IMR-90 (cell line): ENCODE results near the gene CES4A. TPM values are rescaled to one million over a fixed set of nuclear protein-coding genes. Genes with fewer than 3 reads are reported as not detected.

Experiments
- ATAC-seq: fragments of 200-7000 bp; cut with Tn5 transposase; 2 replicates; pipeline ENCODE4 v1.9.1; 2020; ENCODE audit warnings: low read depth, mild to moderate bottlenecking, moderate library complexity
- BruUV-seq: library from RNA; stranded (reverse); fragments of 400-500 nt; replicated peaks from 2 replicates; lab custom pipeline; 2021; lab: Mats Ljungman, UMichigan
- CTCF ChIA-PET: fragments of 300-600 bp; formaldehyde crosslinking; extraction: SDS; loops from one replicate; lab custom pipeline; 2021; ENCODE audit warnings: antibody characterized with exemption; lab: Yijun Ruan, JAX
- POLR2A ChIA-PET: fragments of 300-600 bp; sonication (Branson Sonifier 250); formaldehyde crosslinking; loops from one replicate; lab custom pipeline; 2022; ENCODE audit warnings: antibody characterized with exemption; ENCODE audit not compliant: unreplicated experiment; lab: Charles Lee
- DNase-seq: peaks from one replicate; pipeline ENCODE4 v3.0.0; 2013
- H2AFZ ChIP-seq: replicated peaks from 2 replicates; pipeline ENCODE3; 2013; ENCODE audit warnings: low read length, mild to moderate bottlenecking; ENCODE audit not compliant: poor library complexity
- H2AK5ac ChIP-seq: 2 replicates; pipeline ENCODE4 v1.6.1; 2013; ENCODE audit warnings: low read depth, low read length, inconsistent platforms
- H2AK9ac ChIP-seq: replicated peaks from 2 replicates; pipeline ENCODE3; 2013; ENCODE audit warnings: mild to moderate bottlenecking, low read depth, low read length, moderate library complexity; ENCODE audit not compliant: poor library complexity
- H2BK120ac ChIP-seq: 2 replicates; pipeline ENCODE4 v1.6.1; 2013; ENCODE audit warnings: low read depth, low read length, inconsistent platforms
- H2BK15ac ChIP-seq: 3 replicates; pipeline ENCODE4 v1.6.1; 2013; ENCODE audit warnings: low read depth, low read length, inconsistent platforms
- H2BK20ac ChIP-seq: 2 replicates; pipeline ENCODE4 v1.6.1; 2013; ENCODE audit warnings: low read depth, mild to moderate bottlenecking, inconsistent platforms, low read length, moderate library complexity
- H2BK5ac ChIP-seq: 2 replicates; pipeline ENCODE4 v1.6.1; 2013; ENCODE audit warnings: mild to moderate bottlenecking, low read depth, low read length, inconsistent platforms; ENCODE audit not compliant: poor library complexity, severe bottlenecking
- H3K14ac ChIP-seq: replicated peaks from 2 replicates; pipeline ENCODE4 v1.6.1; 2013; ENCODE audit warnings: low read depth, low read length, inconsistent platforms
- H3K18ac ChIP-seq: 2 replicates; pipeline ENCODE4 v1.6.1; 2013; ENCODE audit warnings: low read depth, low read length, control low read depth
- H3K23ac ChIP-seq: 2 replicates; pipeline ENCODE4 v1.6.1; 2013; ENCODE audit warnings: low read depth, low read length, inconsistent platforms
- H3K27ac ChIP-seq: 2 replicates; pipeline ENCODE4 v1.5.1; 2013; ENCODE audit warnings: mild to moderate bottlenecking, control low read depth, low read length; ENCODE audit not compliant: insufficient read depth
- H3K27me3 ChIP-seq: 2 replicates; pipeline ENCODE4 v1.6.1; 2013; ENCODE audit warnings: low read length; ENCODE audit not compliant: control insufficient read depth, insufficient read depth
- H3K36me3 ChIP-seq: 2 replicates; pipeline ENCODE4 v1.6.1; 2013; ENCODE audit warnings: low read length, mixed read lengths; ENCODE audit not compliant: control insufficient read depth, insufficient read depth
- H3K4ac ChIP-seq: 2 replicates; pipeline ENCODE4 v1.6.1; 2013; ENCODE audit warnings: low read depth, low read length, inconsistent platforms
- H3K4me1 ChIP-seq: 2 replicates; pipeline ENCODE4 v1.6.1; 2013; ENCODE audit warnings: low read length, mixed read lengths; ENCODE audit not compliant: control insufficient read depth, insufficient read depth
- H3K4me2 ChIP-seq: 2 replicates; pipeline ENCODE4 v1.6.1; 2013; ENCODE audit warnings: low read depth, mild to moderate bottlenecking, control low read depth, low read length, moderate library complexity
- H3K4me3 ChIP-seq: 2 replicates; pipeline ENCODE4 v1.5.1; 2013; ENCODE audit warnings: low read depth, mild to moderate bottlenecking, control low read depth, low read length, moderate library complexity; ENCODE audit not compliant: insufficient read depth
- H3K56ac ChIP-seq: 2 replicates; pipeline ENCODE4 v1.6.1; 2013; ENCODE audit warnings: low read length, inconsistent platforms; ENCODE audit not compliant: insufficient read depth; ENCODE audit errors: extremely low read depth
- H3K79me1 ChIP-seq, 2 experiments: 2 replicates each; pipeline ENCODE4 v1.6.1; 2013; ENCODE audit warnings: low read length in 2 of 2, inconsistent platforms in 1 of 2, low read depth in 1 of 2
- H3K9ac ChIP-seq: 2 replicates; pipeline ENCODE4 v1.6.1; 2013; ENCODE audit warnings: low read depth, low read length, control low read depth
- H3K9me1 ChIP-seq: 2 replicates; pipeline ENCODE4 v1.6.1; 2013; ENCODE audit warnings: low read length, inconsistent platforms; ENCODE audit not compliant: insufficient read depth
- H3K9me3 ChIP-seq: 2 replicates; pipeline ENCODE4 v1.6.1; 2013; ENCODE audit warnings: low read length; ENCODE audit not compliant: control insufficient read depth, insufficient read depth
- H4K20me1 ChIP-seq: 2 replicates; pipeline ENCODE4 v1.6.1; 2013; ENCODE audit warnings: low read length, inconsistent platforms; ENCODE audit not compliant: insufficient read depth
- H4K5ac ChIP-seq: 2 replicates; pipeline ENCODE4 v1.6.1; 2013; ENCODE audit warnings: mild to moderate bottlenecking, low read depth, low read length, control low read depth
- H4K8ac ChIP-seq, 2 experiments: 2 replicates each; pipeline ENCODE4 v1.6.1; 2013; ENCODE audit warnings: low read depth in 2 of 2, low read length in 2 of 2, control low read depth in 1 of 2, inconsistent platforms in 1 of 2
- H4K91ac ChIP-seq: 2 replicates; pipeline ENCODE4 v1.6.1; 2013; ENCODE audit warnings: low read depth, low read length, inconsistent platforms; ENCODE audit not compliant: insufficient read depth
- CEBPB ChIP-seq: IDR thresholded peaks from 2 replicates; pipeline ENCODE4 v1.6.1; 2012; ENCODE audit warnings: low read depth, low read length, improper control_type of control experiment
- CHD1 ChIP-seq: IDR thresholded peaks from 2 replicates; pipeline ENCODE4 v1.6.1; 2012; ENCODE audit warnings: low read depth, low read length, improper control_type of control experiment
- CTCF ChIP-seq: conservative IDR thresholded peaks from 2 replicates; pipeline ENCODE4 v1.5.1; 2012; ENCODE audit warnings: mild to moderate bottlenecking, low read depth, low read length, improper control_type of control experiment
- ELK1 ChIP-seq: fragments of 150-350 bp; IDR thresholded peaks from 2 replicates; pipeline ENCODE4 v1.6.1; 2016; ENCODE audit warnings: low read depth, mild to moderate bottlenecking, low read length, moderate library complexity, borderline replicate concordance
- FOS ChIP-seq: fragments of 150-350 bp; IDR thresholded peaks from 2 replicates; pipeline ENCODE4 v1.6.1; 2016; ENCODE audit warnings: low read depth, low read length
- MAFK ChIP-seq: IDR thresholded peaks from 2 replicates; pipeline ENCODE4 v1.6.1; 2012; ENCODE audit warnings: low read depth, low read length, improper control_type of control experiment
- MAZ ChIP-seq: IDR thresholded peaks from 2 replicates; pipeline ENCODE4 v1.6.1; 2012; ENCODE audit warnings: low read depth, mild to moderate bottlenecking, low read length, improper control_type of control experiment, moderate library complexity, borderline replicate concordance
- MXI1 ChIP-seq: IDR thresholded peaks from 2 replicates; pipeline ENCODE4 v1.6.1; 2012; ENCODE audit warnings: low read depth, mild to moderate bottlenecking, low read length, moderate library complexity, borderline replicate concordance
- NFE2L2 ChIP-seq: fragments of 150-350 bp; IDR thresholded peaks from 2 replicates; pipeline ENCODE4 v1.6.1; 2016; ENCODE audit warnings: low read depth, mild to moderate bottlenecking, low read length
- POLR2A ChIP-seq: IDR thresholded peaks from 2 replicates; pipeline ENCODE4 v1.6.1; 2012; ENCODE audit warnings: mild to moderate bottlenecking, low read depth, low read length
- RAD21 ChIP-seq: IDR thresholded peaks from 2 replicates; pipeline ENCODE4 v1.6.1; 2012; ENCODE audit warnings: low read length, improper control_type of control experiment
- RCOR1 ChIP-seq: IDR thresholded peaks from 2 replicates; pipeline ENCODE4 v1.6.1; 2012; ENCODE audit warnings: mild to moderate bottlenecking, low read length, improper control_type of control experiment; ENCODE audit not compliant: insufficient replicate concordance
- SMC3 ChIP-seq: fragments of 150-350 bp; IDR thresholded peaks from 2 replicates; pipeline ENCODE4 v1.6.1; 2016; ENCODE audit warnings: low read depth, mild to moderate bottlenecking, antibody characterized with exemption, low read length, moderate library complexity
- USF2 ChIP-seq: fragments of 150-350 bp; IDR thresholded peaks from 2 replicates; pipeline ENCODE4 v1.6.1; 2017; ENCODE audit warnings: mild to moderate bottlenecking, antibody characterized with exemption, low read length, low read depth
- WGBS, 2 experiments: methylation state at CpG; one replicate each; pipeline versions ENCODE4 v1.1.5 to v1.1.7; 2013; ENCODE audit warnings: missing lambda C conversion rate in 2 of 2; ENCODE audit not compliant: insufficient read length in 1 of 2; ENCODE audit errors: extremely low coverage in 2 of 2; 5-methylcytosine and 5-hydroxymethylcytosine counted together
- dilution Hi-C: fragments of 300-500 bp; cut with HindIII; formaldehyde crosslinking; loops from one replicate; pipeline ENCODE4 v1.14.3; 2018; ENCODE audit warnings: low sequenced_read_pairs; ENCODE audit not compliant: unreplicated experiment
- in situ Hi-C: fragments of 300-500 bp; cut with MboI; formaldehyde crosslinking; loops from 3 replicates; pipeline ENCODE4 v1.14.3; 2019; ENCODE audit warnings: low sequenced_read_pairs, inconsistent platforms, mixed read lengths
- intact Hi-C: fragments of 100-400 bp; cut with micrococcal nuclease; formaldehyde crosslinking; loops from 2 replicates; pipeline ENCODE4 v1.10.0; 2022
- polyA plus RNA-seq, 3 experiments: library from polyadenylated mRNA; depleted of rRNA; stranded (reverse); fragments of >200 nt; gene quantifications; 2 replicates each; pipeline ENCODE4 v1.2.3, GENCODE V29; 2012; ENCODE audit warnings: low replicate concordance in 1 of 3
- total RNA-seq: library from RNA; depleted of rRNA; stranded (reverse); fragments of >200 nt; gene quantifications from 2 replicates; pipeline ENCODE4 v1.2.3, GENCODE V29; 2012

Gene CES4A
- total and polyA plus RNA-seq, 2 of the 4 experiments (the other 2 are of a cell fraction) = 0.72 to 4.7 TPM

GRCh38 chr16:66961914-66962313 is 26.5 kb upstream of the CES4A start:
- DNase-seq (no peak), ATAC-seq (no peak)
- Histone ChIP-seq H3K9me3 (no peaks in the 10 kb centered on the region), H3K14ac (no peak overlapping the region), H2BK5ac (no peak overlapping the region), H3K9me1 (peaks cover 3% of the 10 kb centered on the region; the same call in 1 of the 2 replicates), H3K4me3 (no peak overlapping the region), H3K18ac (no peak overlapping the region), H2AFZ (peak overlapping the region; percentile 33), H3K4ac (no peak overlapping the region), H3K9ac (no peak overlapping the region), H3K27ac (no peak overlapping the region), H2BK20ac (no peak overlapping the region), H3K36me3 (no peaks in the 10 kb centered on the region), H4K20me1 (no peaks in the 10 kb centered on the region), H3K27me3 (peaks cover 42% of the 10 kb centered on the region), H3K4me2 (no peak overlapping the region), H3K4me1 (no peaks in the 10 kb centered on the region), H4K8ac (no peak overlapping the region), H2AK5ac (no peak overlapping the region), H4K91ac (no peak overlapping the region), H2BK15ac (no peak overlapping the region), H3K79me1 (no peaks in the 10 kb centered on the region), H2BK120ac (no peak overlapping the region), H4K5ac (no peak overlapping the region), H2AK9ac (no peak overlapping the region), H3K23ac (no peak overlapping the region), H3K56ac (no peak overlapping the region)
- dilution Hi-C loops = no loop called here
- in situ Hi-C loops = loop anchor here (5.0 to 10.0 kb wide), 2 partner anchors 195 to 493 kb away; partner anchors contain the start of genes FBXL8 and TRADD
- TF ChIP-seq NFE2L2 (no peak), FOS (no peak), SMC3 (no peak), POLR2A (no peak), CTCF (no peak), USF2 (no peak), RCOR1 (no peak), MXI1 (no peak), RAD21 (no peak), MAZ (no peak), CHD1 (no peak), MAFK (no peak), CEBPB (no peak), ELK1 (no peak)
- ChIA-PET CTCF (interaction anchor here (0.6 kb wide), 1 partner anchor 299 kb away, joined by 3 read pairs; no protein-coding TSS in a partner anchor), POLR2A (no interaction called here)
- intact Hi-C loops = no loop called here
- BruUV-seq = no TSS peak
- WGBS, 2 experiments = 86% methylated on average over 2 of the region's 5 CpGs; no CpG with 5 or more reads in 1 of the 2 experiments
